Caki2 (cell line): Measurements from ENCODE around the gene MYO6. TPM values are rescaled to one million over a fixed set of nuclear protein-coding genes. Genes with fewer than 3 reads are reported as not detected.
"Not testable (repeated sequence)": the region's sequence is repeated elsewhere in the genome, so short reads cannot be mapped to it uniquely, and the experiment has no call there.

Source experiments
- DNase-seq: peaks from one replicate; pipeline ENCODE4 v3.0.0-alpha.2; 2015; ENCODE audit warnings: low read depth
- in situ Hi-C: cut with HindIII; loops from 2 replicates; pipeline ENCODE4 v1.10.0; 2016; ENCODE audit warnings: low sequenced_read_pairs, low pct_unique_long_range_greater_than_20kb, mixed read lengths
- total RNA-seq: library from RNA; depleted of rRNA; stranded (reverse); fragments of >200 nt; shearing (Covaris generic); gene quantifications from 2 replicates; pipeline ENCODE4 v1.2.3, GENCODE V29; 2014; ENCODE audit warnings: low replicate concordance; rRNA removed

MYO6 gene
- total RNA-seq = 6.4 and 7.8 TPM in 2 replicates

DNA sequence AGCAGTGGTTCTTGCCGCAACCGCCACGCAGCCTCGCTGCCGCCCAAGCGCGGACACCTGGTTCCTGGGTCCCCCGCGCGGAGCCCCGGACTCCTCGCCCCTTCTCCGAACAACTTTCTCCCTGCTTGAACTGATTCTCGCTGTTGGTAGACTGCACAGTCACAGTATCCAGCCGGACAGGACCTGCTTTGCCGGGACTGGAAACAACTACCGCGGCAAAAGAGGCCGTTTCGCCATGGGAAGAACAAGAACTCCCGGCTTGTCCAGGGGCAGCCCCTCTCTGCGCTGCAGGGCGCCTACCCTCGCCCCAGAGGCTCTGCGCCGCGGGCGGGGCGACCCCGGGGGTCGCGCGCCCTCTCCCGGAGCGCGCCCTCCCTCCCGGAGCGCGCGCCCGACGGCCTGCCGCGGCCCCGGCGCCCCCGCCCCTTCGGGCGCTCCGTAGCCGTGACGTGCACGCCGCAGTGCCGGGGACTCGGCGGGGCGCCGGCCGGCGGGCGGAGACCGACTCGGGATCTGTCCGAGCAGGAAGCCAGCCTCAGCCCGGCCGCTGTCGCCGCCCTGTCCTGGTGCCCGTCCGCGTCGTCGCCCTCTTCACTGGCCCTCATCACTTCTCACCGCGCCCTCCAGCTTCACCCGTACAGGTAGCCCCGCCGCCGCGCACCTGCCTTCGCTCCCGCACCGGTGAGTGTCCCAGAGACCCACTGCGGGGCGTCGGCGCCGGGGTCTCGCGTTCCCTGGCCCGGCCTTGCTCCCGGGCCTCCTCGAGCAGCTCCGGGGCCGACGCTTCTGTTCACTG, at the start of gene MYO6:
Gene MYO6 (plus strand): TSS at position 497 of the 796 bp plus-strand sequence. CDS start 68,309 bp downstream, outside the sequence.
- peak; percentile 65 for DNase-seq
- in situ Hi-C loops = no loop called here

DNA sequence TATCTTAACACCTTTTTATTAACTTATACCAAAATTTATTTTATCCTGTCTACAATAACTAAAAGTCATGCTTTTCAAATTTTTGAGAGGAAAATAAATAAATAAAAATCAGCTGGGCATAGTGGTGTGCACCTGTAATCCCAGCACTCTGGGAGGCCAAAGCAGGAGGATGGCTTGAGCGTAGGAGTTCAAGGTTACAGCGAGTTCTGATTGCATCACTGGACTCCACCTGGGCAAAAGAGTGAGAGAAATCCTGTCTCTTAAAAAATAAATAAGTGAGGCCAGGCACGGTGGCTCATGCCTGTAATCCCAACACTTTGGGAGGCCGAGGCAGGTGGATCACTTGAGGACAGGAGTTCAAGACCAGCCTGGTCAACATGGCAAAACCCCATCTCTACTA, 40.7 kb upstream of the MYO6 start:
- in situ Hi-C loops, DNase-seq: not testable (repeated sequence)

DNA sequence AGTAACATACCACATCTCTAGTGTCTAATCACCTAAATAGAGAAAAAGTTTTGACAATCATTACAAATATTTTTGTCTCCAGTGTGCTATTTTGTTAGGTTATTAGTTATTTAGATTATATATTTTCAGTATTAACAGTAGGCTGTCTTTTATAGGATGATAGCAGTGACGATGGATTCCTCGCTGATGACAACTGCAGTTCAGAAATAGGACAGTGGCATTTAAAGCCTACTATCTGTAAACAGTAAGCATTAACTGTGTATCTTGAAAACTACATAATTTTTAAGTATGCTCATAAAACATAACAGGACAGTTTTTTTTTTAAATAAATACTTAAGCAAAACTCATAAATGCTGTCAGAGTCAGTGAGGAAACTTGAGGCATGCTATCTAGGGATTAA, 37.9 kb upstream of the MYO6 start:
- in situ Hi-C loops = no loop called here
- DNase-seq = no peak

DNA sequence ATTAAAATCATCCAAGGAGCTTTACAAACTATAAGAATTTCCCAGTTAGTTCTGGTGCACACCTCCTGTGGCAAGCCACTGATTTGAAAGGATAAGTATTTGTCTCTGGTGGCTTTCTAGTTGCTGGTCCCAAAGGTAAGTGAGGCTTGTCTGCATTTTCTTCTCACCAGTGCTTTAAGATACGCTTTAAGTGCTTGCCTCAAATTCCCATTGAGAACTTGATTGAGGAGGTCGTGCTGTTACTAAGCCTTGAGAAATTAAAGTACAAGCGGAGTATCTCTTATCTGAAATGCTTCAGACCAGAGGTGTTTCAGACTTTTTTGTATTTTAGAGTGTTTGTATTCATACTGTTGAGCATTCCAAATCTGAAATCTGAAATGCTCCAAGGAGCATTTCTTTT, 29.9 kb upstream of the MYO6 start:
- in situ Hi-C loops = no loop called here
- no peak for DNase-seq

DNA sequence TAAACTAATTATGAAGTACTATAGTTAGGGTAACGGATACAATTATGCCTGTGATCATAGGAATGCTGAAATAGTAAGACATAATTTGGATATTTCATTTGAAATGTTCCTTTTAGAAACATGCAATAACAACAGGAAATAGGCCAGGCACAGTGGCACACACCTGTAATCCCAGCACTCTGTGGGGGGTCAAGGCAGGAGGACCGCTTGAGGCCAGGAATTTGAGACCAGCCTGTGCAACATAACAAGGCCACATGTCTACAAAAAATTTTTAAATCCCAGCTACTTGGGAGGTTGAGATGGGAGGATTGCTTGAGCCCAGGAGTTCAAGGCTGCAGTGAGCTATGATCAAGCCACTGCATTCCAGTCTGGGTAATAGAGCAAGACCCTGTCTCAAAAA, 25.7 kb upstream of the MYO6 start:
- in situ Hi-C loops = no loop called here
- DNase-seq = no peak

DNA sequence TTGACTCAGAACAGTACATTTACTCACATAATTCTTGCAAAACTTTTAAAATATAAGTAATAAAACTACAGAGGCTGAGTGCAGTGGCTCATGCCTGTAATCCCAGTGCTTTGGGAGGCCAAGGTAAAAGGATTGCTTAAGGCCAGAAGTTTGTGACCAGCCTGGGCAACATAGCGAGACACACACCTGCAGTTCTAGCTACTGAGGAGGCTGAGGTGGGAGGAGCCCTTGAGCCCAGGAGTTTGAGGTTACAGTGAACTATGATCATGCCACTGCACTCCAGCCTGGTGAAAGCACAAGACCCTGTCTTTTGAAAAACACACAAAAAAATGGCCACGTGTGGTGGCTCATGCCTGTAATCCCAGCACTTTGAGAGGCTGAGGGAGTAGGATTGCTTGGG, 21.8 kb upstream of the MYO6 start:
- in situ Hi-C loops = no loop called here
- no peak for DNase-seq

DNA sequence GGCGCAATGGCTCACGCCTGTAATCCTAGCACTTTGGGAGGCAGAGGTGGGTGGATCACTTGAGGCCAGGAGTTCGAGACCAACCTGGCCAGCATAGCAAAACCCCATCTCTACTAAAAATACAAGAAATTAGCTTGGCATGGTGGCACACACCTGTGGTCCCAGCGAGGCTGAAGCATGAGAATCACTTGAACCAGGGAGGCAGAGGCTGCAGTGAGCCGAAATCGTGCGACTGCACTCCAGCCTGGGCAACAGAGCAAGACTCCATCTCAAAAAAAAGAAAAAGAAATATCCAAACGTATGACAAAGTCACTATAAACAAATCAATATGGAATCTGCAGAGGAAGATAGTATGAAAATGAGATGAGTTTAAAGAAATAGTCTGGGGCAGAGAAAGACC, 18.0 kb upstream of the MYO6 start:
- in situ Hi-C loops, DNase-seq: not testable (repeated sequence)

DNA sequence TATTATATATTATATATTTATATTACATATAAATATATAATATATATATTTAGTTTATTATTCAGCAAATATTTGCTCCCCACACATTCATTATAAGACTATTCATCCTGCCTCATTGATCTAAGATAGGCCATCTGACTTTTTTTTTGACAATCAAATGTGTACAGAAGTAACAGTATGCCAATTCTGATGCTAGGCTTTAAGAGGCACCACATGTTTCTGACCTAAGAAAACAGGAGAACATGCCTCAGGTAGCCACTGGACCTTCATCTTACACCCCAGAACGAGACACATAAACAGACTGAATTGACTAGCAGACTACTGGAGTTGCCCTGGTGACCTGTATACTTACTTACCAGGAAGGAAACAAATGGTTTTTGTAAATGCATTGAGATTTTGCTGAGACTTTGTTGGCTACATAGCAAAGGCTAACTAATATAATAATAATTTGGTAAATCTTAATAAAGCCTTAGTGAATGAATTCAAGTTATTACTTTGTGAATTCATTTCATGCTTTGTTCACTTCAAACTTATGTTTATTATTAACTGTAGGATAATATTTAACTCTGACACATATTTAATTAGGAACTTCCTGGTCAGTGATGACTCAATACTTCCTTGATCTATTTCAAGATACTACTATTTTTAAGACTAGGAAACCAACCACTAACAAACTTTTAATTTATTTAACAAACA, 13.4 kb upstream of the MYO6 start:
- DNase-seq = peak; percentile 78

DNA sequence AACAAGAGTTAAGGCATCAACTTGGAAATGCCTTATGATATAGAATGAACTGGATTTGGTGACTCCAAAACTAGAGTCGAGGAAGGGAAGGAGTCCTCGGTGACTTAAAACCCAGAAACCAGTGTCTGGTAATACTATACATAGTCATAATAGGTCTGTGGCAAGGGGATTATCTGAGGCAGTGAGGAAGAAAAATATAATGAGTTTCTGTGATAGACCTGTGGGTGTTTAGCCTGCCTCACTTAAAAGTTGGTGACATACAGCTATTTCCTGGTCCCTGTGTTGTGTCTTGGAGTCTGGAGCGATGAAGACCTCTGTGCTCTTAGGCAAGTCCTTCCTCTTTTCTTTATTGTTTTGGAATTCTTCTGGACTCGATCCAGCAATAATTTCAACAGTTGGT, 5.1 kb upstream of the MYO6 start:
- in situ Hi-C loops = no loop called here
- DNase-seq = no peak

More for the DNA sequence above, 13.4 kb upstream of the MYO6 start:
- in situ Hi-C loops = no loop called here

DNA sequence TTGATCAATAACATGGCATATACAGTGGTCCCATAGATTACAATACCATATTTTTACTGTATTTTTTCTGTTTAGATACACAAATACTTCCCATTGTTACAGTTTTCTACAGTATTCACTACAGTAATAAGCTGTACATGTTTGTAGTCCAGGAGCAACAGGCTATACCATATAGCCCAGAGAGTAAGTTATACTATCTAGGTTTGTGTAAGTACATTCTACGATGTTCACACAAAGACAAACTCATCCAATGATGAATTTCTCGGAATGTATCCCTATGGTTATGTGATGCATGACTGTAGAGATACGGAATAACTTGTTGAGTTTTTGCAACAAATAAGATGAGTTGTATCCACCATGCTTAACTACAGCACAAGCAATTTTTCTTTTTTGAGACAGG, 3.6 kb upstream of the MYO6 start:
- in situ Hi-C loops = no loop called here
- DNase-seq = no peak

DNA sequence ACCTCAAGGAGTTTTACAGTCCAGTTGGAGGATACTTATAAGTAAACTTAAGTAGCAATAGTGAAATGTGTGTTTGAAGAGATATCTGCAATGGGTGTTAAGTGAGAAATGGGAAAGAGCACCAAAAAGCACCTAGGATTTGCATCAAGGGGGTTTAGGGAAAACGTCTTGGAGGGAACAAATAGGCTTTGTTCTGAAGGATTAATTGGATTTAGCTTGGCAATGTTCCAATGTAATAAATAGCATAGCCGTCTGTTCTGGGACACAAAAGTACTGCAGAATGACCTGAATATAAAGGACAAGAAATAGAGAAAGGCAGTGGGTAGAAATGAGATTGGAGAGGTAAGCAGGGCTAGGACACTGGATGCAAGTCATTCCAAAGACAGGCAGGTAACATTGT, 2.8 kb upstream of the MYO6 start:
- in situ Hi-C loops = no loop called here
- no peak for DNase-seq

DNA sequence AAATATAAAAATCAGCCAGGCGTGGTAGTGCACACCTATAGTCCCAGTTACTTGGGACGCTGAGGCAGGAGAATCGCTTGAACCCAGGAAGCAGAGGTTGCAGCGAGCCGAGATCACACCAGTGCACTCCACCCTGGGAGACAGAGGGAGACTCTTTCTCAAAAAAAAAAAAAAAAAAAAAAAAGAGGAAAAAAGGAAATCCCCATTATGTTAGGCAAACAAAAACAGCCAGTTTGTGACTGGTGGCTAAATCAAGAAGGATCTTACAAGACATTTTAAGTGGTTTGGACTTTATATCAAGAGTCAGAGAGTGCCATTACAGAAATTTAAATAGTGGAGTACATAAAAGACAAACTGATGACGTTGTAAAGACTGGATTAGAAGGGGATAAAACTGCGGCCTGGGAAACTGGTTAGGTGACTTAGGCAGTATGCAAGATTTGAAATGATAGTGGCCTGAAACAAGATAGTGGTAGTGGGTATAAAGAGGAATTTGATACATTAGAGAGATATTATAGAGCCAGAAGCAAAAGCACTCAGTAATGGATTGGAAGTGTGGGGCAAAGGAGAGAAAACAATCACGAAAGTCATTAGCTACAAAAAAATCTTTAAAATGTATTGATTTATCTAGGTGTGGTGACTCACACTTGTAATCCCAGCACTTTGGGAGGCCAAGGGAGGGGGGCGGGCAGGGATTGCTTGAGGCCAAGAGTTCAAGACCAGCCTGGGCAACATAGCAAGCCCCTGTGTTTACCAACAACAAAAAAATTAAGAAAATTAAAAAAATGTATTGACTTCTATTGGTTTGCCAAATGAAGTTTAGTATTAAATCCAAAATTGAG, 1.7 kb upstream of the MYO6 start:
- in situ Hi-C loops = no loop called here
- DNase-seq = no peak

DNA sequence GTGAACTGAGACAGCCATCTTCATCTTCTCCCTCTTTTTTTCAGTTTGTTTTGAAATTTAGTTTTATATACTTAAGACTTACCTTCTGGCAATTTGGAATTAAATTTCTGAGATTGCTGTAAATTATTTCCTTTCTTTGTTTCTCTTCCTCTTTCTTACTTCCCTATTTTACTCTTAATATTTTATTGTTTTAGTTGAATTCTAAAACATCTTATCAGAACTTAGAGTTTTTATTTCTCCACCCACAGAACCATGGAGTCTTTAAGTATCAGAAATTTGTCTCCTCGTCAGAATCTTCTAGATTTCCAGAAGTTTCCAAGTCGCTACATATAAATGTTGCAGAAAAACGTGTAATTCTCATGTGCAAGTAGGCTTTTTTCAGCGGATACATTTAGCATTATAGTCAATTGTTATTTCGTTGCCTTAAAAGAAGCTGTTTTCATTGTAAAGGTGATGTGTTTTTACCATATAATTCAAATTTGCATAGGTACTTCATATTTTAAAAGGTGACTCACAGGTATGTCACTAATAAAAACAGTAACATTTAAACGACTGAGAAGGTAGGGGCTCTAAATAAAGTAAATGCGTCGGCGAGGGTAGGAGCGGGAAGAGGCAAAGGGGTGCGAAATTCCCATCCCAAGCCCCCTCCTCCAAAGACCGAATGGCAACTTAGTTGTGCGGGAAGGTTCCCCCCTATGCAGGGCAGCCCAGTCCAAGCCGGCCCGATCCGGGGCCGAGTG, 866 bp upstream of the MYO6 start:
- in situ Hi-C loops = no loop called here
- DNase-seq = no peak

DNA sequence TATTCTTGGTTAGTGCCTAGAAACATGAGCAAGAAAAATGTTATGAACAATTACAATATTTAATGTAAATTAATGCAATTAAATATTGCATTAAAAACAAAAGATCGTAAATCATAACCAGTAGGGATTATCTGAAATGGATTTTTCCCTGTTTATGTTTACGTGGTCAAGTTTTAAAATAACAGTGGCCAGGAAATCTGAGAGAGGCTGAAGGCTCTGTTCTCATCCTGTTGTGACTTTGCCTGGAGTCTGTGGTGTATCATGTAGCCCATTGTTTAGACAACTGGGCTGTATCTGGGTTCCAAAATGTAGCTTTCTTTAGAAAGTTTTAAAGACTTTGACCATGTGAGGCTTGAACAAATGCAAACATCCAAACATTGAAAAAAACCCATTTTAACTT, 2.4 kb downstream of the MYO6 start:
- no peak for DNase-seq
- in situ Hi-C loops = no loop called here

DNA sequence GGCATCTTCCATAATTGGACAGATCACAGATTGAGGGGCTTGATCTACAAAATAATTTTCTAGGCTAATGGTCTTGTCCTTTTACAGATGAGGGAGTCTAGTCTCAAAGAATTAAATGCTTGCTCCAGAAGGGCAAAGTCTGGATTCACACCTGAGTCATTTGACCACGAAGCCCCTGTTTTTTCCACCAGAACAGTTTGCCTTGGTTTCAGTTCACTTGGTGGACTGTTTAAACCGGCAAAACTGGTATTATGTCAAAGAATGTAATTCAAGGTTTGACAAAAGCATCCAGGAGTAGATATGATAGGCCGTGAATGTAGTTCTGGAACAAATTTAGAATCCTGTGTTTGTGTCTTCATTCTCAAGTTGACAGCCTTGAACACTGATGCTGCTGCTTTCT, 3.3 kb downstream of the MYO6 start:
- peak; percentile 12 for DNase-seq
- in situ Hi-C loops = no loop called here

DNA sequence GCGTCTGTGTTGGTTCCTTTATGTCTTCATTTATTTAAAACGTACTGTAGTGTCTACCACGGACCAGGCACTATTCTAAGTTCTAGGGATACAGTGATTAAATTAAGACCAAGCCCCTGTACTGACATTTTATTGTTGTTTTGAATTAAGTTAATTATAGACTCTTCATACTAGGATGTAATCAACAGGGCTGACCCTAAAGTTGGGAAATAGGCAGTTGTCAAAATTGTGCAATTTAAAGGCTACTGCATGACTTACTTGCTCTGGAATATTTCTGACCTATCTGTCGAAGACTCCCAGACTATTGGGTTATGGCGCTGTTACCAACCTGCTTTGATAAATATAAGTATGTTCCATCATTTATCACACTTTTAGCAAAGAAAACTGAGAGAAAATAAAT, 6.7 kb downstream of the MYO6 start:
- in situ Hi-C loops = no loop called here
- no peak for DNase-seq

DNA sequence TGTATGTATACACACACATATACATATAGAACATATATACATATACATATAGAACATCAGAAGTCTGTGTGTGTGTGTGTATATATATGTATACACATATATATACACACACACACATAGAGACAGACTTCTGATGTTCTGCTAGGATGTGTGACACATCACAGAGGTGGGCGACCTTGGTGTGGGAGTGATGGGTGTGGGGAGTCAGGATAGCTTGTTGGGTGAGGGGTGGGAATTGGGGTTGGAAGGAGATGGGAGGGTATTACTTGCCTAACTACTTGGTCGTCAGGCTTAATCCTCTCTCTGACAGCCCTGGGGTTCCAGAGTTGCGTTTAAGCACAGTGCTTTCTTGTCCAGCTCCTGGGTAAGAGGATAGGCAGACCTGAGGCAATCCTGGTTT, 8.3 kb downstream of the MYO6 start:
- no peak for DNase-seq
- in situ Hi-C loops = no loop called here

DNA sequence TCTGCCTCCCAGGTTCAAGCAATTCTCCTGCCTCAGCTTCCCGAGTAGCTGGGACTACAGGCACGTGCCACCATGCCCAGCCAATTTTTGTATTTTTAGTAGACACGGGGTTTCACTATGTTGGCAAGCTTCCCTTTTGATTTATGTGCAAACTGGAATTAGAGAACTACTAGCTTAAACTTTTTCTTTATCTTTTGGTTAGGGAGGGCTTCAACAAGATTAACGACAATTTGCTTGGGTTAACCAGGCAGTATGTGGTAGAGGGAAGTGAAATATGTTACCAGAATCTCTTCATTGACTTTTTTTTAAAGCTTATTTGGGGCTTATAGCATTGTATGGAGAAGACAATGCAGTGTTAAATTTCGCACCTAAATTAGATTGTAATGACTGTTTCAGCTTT, 9.0 kb downstream of the MYO6 start:
- in situ Hi-C loops = no loop called here
- DNase-seq = no peak
